NCI-H2196 treated with DMSO at 0.1 percent for 48 hours (cell line): ENCODE results near the gene SHQ1.
"Not testable (repeated sequence)": the region's sequence is repeated elsewhere in the genome, so short reads cannot be mapped to it uniquely, and the experiment has no call there.

Experiments
- DNase-seq: peaks from one replicate; lab custom pipeline; 2025; ENCODE audit not compliant: unreplicated experiment; lab: John Stamatoyannopoulos, UW

The SHQ1 gene

DNA sequence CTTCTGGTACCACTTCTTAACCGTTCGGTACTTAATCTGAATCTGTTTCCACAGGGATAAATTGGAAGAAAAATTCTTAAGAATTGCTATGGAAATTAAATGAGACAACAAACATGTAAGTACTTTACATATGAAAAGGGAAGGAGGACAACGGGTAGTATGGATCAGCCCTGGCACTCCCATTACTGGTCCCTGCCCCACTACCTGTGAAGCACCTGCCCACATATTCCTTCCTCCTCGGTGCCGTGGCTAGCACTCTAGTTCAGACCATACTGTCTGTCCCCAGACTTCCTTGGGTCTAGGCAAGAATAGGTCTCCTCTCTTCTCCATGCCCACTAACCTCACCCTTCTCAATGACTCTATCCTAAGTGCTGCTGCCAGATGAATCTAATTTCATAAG is 46.2 kb downstream of the SHQ1 start:
- no peak for DNase-seq

GRCh38 chr3:72800869-72801268 is 47.4 kb downstream of the SHQ1 start:
- DNase-seq: no peak

DNA sequence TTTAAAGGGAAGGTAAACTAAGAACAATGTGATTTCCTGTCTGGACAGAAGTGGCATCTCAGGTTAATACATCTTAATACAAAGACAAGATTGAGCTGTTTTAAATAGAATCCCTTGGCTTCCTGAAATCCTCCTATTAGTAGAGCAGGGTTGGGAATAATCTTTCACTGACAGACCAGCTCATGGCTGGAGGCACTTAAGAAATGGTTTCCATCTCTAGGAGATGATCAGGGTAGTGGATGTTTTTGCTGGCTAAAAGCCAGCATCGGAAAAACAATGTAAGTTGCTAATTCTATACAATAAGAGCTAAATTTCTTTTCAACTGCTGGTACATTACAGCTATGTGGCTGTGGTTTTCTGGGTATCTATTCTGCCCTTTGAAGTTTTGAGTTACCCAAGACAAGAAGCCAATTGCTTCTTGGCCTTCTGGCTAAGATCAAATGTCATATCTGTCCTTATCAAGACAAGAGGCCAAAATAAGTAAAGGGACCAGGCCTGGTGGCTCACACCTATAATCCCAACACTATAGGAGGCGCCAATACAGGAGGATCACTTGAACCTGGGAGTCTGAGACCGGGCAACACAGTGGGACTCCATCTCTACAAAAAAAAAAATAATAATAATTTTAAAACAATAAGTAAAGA is 49.6 kb downstream of the SHQ1 start:
- no peak for DNase-seq

- no peak for DNase-seq
These were observed 50.3 kb downstream of the SHQ1 start for GRCh38 chr3:72797773-72798543.

DNA sequence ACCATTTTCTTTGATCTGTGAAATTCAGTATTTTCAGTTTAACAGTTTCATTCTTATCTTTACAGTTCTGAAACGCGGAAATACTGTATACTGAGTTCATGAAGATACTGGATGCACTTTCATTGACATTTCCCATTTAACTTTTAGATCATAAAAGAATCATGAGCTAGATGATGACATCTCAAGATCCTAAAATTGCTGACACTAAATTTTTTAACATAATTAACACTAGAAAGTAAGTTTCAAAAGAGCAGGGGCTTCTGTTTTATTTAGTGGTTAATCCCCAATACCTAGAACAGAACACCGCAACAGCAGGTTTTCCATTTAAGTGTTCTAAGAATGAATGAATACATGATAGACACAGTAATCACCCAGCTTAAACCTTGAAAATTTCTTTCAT is 54.2 kb downstream of the SHQ1 start:
- DNase-seq: no peak

DNA sequence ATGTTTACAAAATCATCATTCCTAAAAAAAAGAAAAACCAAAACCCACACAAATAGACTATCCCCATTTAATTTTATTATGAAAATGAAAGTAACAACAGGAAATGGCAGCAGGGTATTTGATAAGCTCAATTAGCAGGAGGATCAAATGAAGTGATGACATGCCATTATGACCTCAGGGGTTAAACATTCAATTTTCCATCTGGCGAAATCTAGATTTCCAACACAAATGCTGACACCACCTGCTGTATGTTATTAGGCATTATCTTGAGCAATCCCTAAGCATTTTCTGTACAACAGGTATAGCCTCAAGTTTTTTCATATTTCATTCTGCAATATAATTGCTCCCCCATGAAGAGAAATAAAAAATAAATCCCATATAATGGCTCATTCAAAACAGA is 57.1 kb downstream of the SHQ1 start:
- DNase-seq: no peak

DNA sequence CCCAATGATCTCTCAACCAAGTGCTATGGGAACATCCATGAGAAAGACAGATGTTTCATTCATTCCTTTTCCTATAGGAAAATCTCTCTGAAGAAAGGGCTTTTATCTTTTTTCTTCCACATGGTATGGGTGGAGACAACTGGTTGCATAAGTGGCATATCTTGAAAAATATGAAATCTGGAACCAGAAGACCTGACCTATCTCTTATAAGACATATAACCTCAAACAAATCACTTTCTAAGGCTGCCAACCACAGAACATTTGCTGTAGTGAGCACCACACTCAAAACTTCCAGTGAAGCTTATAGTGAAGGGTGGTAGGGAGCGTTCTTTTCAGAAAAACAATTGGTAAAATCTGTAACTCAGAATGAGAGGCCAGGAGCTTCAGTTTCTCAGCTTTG is 58.5 kb downstream of the SHQ1 start:
- DNase-seq: no peak

DNA sequence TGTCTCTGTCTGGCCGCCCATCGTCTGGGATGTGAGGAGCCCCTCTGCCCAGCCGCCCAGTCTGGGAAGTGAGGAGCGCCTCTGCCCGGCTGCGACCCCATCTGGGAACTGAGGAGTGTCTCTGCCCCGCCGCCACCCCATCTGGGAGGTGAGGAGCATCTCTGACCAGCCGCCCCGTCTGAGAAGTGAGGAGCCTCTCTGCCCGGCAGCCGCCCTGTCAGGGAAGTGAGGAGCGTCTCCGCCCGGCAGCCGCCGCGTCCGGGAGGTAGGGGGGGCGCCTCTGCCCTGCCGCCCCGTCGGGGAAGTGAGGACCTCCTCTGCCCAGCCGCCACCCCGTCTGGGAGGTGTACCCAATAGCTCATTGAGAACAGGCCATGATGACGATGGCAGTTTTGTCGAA is 60.0 kb downstream of the SHQ1 start:
- DNase-seq: not testable (repeated sequence)

GRCh38 chr3:72786668-72787067 is 61.6 kb downstream of the SHQ1 start:
- no peak for DNase-seq

- DNase-seq: no peak
These were observed 64.0 kb downstream of the SHQ1 start for GRCh38 chr3:72784226-72784625.

GRCh38 chr3:72782521-72782920 is 65.7 kb downstream of the SHQ1 start:
- no peak for DNase-seq

GRCh38 chr3:72769758-72770540 is 78.3 kb downstream of the SHQ1 start:
- DNase-seq: no peak

DNA sequence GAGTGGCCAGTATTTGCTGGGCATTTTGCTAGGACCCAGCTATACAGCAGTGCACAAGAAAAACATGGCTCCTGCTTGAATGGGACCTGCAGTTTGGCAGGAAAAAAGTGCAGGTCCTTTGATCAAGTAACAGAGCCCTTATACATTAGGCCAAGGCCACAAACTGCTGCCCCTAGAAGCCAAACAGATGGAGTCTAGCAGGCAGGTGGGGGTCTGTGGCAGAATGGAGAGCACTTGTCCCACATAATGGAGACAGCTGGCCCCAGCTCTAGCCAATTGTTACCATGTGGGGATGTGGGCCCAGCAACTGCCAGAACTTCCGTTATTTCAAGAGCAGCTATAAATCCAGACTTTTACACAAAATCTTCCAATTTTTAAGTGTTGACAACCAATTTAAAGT is 79.3 kb downstream of the SHQ1 start:
- no peak for DNase-seq

- DNase-seq: no peak
These were observed 79.8 kb downstream of the SHQ1 start for GRCh38 chr3:72768481-72768880.

- no peak for DNase-seq
These were observed 80.2 kb downstream of the SHQ1 start for GRCh38 chr3:72768006-72768441.

GRCh38 chr3:72766866-72767265 is 81.4 kb downstream of the SHQ1 start:
- DNase-seq: no peak

- DNase-seq: no peak
These were observed 84.3 kb downstream of the SHQ1 start for GRCh38 chr3:72763751-72764440.

- no peak for DNase-seq
These were observed 86.8 kb downstream of the SHQ1 start for GRCh38 chr3:72761410-72761809.

DNA sequence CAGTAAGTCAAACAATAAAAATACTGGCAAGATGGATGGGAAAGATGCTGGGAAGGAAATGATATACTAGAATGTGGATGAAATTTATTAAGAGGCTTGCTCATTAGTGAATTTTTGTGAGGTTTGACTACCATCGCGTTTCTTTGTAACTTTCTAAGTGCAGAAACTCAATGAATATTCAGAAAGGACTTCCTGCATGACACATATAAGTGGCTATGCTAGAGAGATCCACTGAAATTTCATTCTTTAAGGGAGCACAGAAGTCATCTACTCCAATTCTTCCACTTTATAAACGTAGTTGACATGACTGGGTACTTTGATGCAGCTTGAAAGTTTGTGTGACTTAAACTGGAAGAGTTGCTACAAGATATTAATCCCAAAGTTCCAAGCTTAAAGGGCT is 88.0 kb downstream of the SHQ1 start:
- DNase-seq: no peak

DNA sequence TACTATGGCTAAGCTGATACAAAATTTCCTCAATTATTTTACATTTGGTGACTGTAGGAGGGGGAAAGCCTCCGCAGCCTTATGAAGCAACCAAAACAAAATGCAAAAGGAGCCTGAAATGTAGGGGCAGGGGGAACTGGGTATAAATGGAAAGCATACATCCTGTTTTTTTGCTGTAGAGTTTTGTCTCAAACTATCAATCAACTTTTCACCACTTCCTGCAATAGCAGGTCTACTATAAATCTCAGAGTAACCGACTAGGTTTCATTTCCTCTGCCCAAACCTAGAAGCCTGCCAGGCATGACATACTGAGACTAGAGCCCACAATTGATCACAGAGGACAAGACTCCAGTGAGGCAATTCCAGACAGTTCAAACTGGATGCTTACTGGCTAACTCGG is 91.3 kb downstream of the SHQ1 start:
- no peak for DNase-seq

GRCh38 chr3:72754582-72754981 is 93.7 kb downstream of the SHQ1 start:
- no peak for DNase-seq
